Keratinocyte (primary cell): Measurements from ENCODE around the gene GPR173. TPM values are rescaled to one million over a fixed set of nuclear protein-coding genes. Genes with fewer than 3 reads are reported as not detected.

Source experiments
- DNase-seq: peaks from one replicate; pipeline ENCODE4 v3.0.0-alpha.2; 2011; ENCODE audit warnings: low read depth, missing footprints, low spot score
- FAIRE-seq: peaks from 2 replicates; lab custom pipeline; 2011; peaks lifted over from hg19 to GRCh38; lab: Jason Lieb, UNC
- H2AFZ ChIP-seq: 2 replicates; pipeline ENCODE4 v1.6.0; 2012; ENCODE audit warnings: low read length, control low read depth, inconsistent platforms; ENCODE audit not compliant: control insufficient read depth
- H3K27ac ChIP-seq: 2 replicates; pipeline ENCODE4 v1.5.1; 2011; ENCODE audit warnings: low read length; ENCODE audit not compliant: control insufficient read depth, insufficient read depth
- H3K27me3 ChIP-seq: 3 replicates; pipeline ENCODE4 v1.6.0; 2011; ENCODE audit warnings: low read length; ENCODE audit not compliant: control insufficient read depth, insufficient read depth; ENCODE audit errors: extremely low read depth
- H3K36me3 ChIP-seq, 2 experiments: 2 replicates in 1 of 2; 3 replicates in 1 of 2; pipeline ENCODE4 v1.5.1; 2011; ENCODE audit warnings: low read length in 2 of 2, mild to moderate bottlenecking in 1 of 2; ENCODE audit not compliant: control insufficient read depth in 2 of 2, insufficient read depth in 2 of 2; ENCODE audit errors: extremely low read depth in 1 of 2
- H3K4me1 ChIP-seq: 3 replicates; pipeline ENCODE4 v1.5.1; 2011; ENCODE audit warnings: low read length; ENCODE audit not compliant: control insufficient read depth, insufficient read depth; ENCODE audit errors: extremely low read depth
- H3K4me2 ChIP-seq: 3 replicates; pipeline ENCODE4 v1.6.0; 2011; ENCODE audit warnings: low read depth, low read length; ENCODE audit not compliant: control insufficient read depth, insufficient read depth; ENCODE audit errors: extremely low read depth
- H3K4me3 ChIP-seq, 3 experiments: fragments of 200-600 bp in 1 of 3; sonication (generic) in 1 of 3; 2 replicates in 2 of 3; 3 replicates in 1 of 3; pipeline ENCODE4 v1.5.1; 2011 to 2016; ENCODE audit warnings: low read length in 3 of 3, mild to moderate bottlenecking in 3 of 3, control low read depth in 2 of 3, inconsistent platforms in 1 of 3, low read depth in 1 of 3, mixed read lengths in 1 of 3, mixed run types in 1 of 3, moderate library complexity in 1 of 3; ENCODE audit not compliant: control insufficient read depth in 2 of 3, insufficient read depth in 2 of 3; ENCODE audit errors: extremely low read depth in 1 of 3
- H3K79me2 ChIP-seq: 2 replicates; pipeline ENCODE4 v1.6.0; 2012; ENCODE audit warnings: low read length; ENCODE audit not compliant: control insufficient read depth, insufficient read depth
- H3K9ac ChIP-seq: 3 replicates; pipeline ENCODE4 v1.6.0; 2011; ENCODE audit warnings: low read length; ENCODE audit not compliant: control insufficient read depth, insufficient read depth; ENCODE audit errors: extremely low read depth
- H3K9me1 ChIP-seq: 3 replicates; pipeline ENCODE4 v1.6.0; 2011; ENCODE audit warnings: low read length; ENCODE audit not compliant: control insufficient read depth, insufficient read depth; ENCODE audit errors: extremely low read depth
- H3K9me3 ChIP-seq: 2 replicates; pipeline ENCODE4 v1.5.1; 2012; ENCODE audit warnings: low read depth, low read length; ENCODE audit not compliant: control insufficient read depth
- H4K20me1 ChIP-seq: 3 replicates; pipeline ENCODE4 v1.6.0; 2011; ENCODE audit warnings: low read length; ENCODE audit not compliant: control insufficient read depth, insufficient read depth; ENCODE audit errors: extremely low read depth
- CTCF ChIP-seq, 3 experiments: IDR thresholded peaks in 1 of 3; conservative IDR thresholded peaks in 1 of 3; optimal IDR thresholded peaks in 1 of 3; 2 replicates in 2 of 3; 3 replicates in 1 of 3; pipeline versions ENCODE3 to v1.5.1; 2011; ENCODE audit warnings: low read length in 3 of 3, mild to moderate bottlenecking in 3 of 3, moderate library complexity in 2 of 3, control low read depth in 1 of 3, inconsistent platforms in 1 of 3; ENCODE audit not compliant: insufficient read depth in 2 of 3; ENCODE audit errors: extremely low read depth in 1 of 3
- EZH2 ChIP-seq: IDR thresholded peaks from one replicate; pipeline ENCODE4 v1.6.1; 2012; ENCODE audit warnings: inconsistent platforms, mild to moderate bottlenecking, low read length, moderate library complexity
- dilution Hi-C: fragments of 300-500 bp; cut with MboI; formaldehyde crosslinking; loops from one replicate; pipeline ENCODE4 v1.7.0; 2020; ENCODE audit warnings: low sequenced_read_pairs; ENCODE audit not compliant: extremely low pct_ligation_motif_present
- polyA plus RNA-seq, 5 experiments: library from polyadenylated mRNA; depleted of rRNA in 3 of 5; stranded (reverse) in 3 of 5; stranded (forward) in 1 of 5; unstranded in 1 of 5; fragments of >200 nt; gene quantifications; 1 replicate in 1 of 5; 2 replicates in 3 of 5; 3 replicates in 1 of 5; pipeline versions ENCODE4 v1.2.1 to v1.2.3, GENCODE V29; 2011 to 2012; ENCODE audit warnings: missing spikeins in 2 of 5, low read depth in 1 of 5, low replicate concordance in 1 of 5

The GPR173 gene
- polyA plus RNA-seq, 1 donor (not counting 4 experiments of a cell fraction or from before 2014, with no cell fraction given) = 0.08 TPM

DNA sequence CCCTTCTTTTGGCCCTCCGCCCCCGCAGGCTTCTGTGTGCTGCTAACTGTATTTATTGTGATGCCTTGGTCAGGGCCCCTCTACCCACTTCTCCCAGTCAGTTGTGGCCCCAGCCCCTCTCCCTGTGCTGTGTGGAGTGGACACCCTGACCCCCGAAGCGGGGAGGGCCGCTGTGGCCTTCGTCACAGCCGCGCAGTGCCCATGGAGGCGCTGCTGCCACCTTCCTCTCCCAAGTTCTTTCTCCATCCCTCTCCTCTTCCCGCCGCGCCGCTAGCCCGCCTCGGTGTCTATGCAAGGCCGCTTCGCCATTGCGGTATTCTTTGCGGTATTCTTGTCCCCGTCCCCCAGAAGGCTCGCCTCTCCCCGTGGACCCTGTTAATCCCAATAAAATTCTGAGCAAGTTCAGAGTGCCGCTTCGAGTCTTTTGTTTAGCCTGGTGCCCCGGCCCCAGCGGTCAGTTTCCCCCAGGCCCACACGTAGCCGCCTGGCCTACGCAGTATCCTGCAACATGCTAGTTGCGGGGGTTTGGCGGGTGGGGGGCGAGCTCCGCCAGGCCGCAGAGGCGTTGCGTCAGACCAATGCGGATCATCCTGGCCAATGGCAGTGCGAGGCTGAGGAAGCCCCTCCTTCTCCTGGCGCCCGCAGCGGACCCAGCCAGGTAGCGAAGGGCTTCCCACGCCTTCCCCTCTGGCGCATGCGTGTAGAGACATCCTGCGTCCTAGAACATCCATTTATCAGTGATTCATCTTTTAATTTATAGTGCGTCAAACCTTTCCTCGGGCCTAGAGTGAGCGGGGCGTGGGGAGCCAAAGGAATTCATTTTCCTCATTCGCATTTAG, 39.8 kb downstream of the GPR173 start:
- H3K4me3 ChIP-seq = peak overlapping the region; percentile 19 to 63 (median 61)
- H3K79me2 ChIP-seq = no peaks in the 10 kb centered on the region
- H3K4me2 ChIP-seq = peak overlapping the region; percentile 86
- dilution Hi-C loops = no loop called here
- peaks cover 8 to 10% of the 10 kb centered on the region in 2 experiments for H3K36me3 ChIP-seq
- FAIRE-seq (no peak), DNase-seq (peak; percentile 55)
- no peaks in the 10 kb centered on the region for H3K9me1 ChIP-seq
- peaks cover 5% of the 10 kb centered on the region for H3K4me1 ChIP-seq
- no peaks in the 10 kb centered on the region for H3K27me3 ChIP-seq
- no peaks in the 10 kb centered on the region for H3K9me3 ChIP-seq
- peak overlapping the region; percentile 95 for H3K27ac ChIP-seq
- H2AFZ ChIP-seq = peak overlapping the region; percentile 19
- TF ChIP-seq EZH2 (no peak), CTCF (optimal IDR thresholded peaks at IDR 0.05 in 1 of 3, IDR thresholded peaks at IDR 0.05 in 1 of 3, conservative IDR thresholded peaks at IDR 0.05 in 1 of 3; ENCODE audit: extremely low read depth in 1 of 3, insufficient read depth in 2 of 3, low read length in 3 of 3) (no peak)
- peak overlapping the region; percentile 84 for H3K9ac ChIP-seq
- no peaks in the 10 kb centered on the region for H4K20me1 ChIP-seq

- H2AFZ ChIP-seq = peak overlapping the region; percentile 70
- peak overlapping the region; percentile 84 for H3K9ac ChIP-seq
Measured at GRCh38 chrX:53089224-53089842, 40.7 kb downstream of the GPR173 start.

More at GRCh38 chrX:53089224-53089842, 40.7 kb downstream of the GPR173 start:
- H3K9me3 ChIP-seq = no peaks in the 10 kb centered on the region
- peak overlapping the region; percentile 86 for H3K4me2 ChIP-seq
- H3K79me2 ChIP-seq = no peaks in the 10 kb centered on the region
- dilution Hi-C loops = no loop called here
- peak overlapping the region; percentile 19 to 63 (median 61) for H3K4me3 ChIP-seq
- H3K9me1 ChIP-seq = no peaks in the 10 kb centered on the region
- peaks cover 5 to 10% of the 10 kb centered on the region in 2 experiments for H3K36me3 ChIP-seq
- peak; percentile 63 to 80 (median 75) for TF ChIP-seq CTCF (optimal IDR thresholded peaks at IDR 0.05 in 1 of 3, IDR thresholded peaks at IDR 0.05 in 1 of 3, conservative IDR thresholded peaks at IDR 0.05 in 1 of 3; ENCODE audit: extremely low read depth in 1 of 3, insufficient read depth in 2 of 3, low read length in 3 of 3)
- no peak for TF ChIP-seq EZH2
- peaks cover 7% of the 10 kb centered on the region for H3K4me1 ChIP-seq
- no peaks in the 10 kb centered on the region for H3K27me3 ChIP-seq
- no peak for FAIRE-seq
- no peak for DNase-seq
- H4K20me1 ChIP-seq = no peaks in the 10 kb centered on the region
- peak overlapping the region; percentile 95 for H3K27ac ChIP-seq
